HPDE6-E6E7 (cell line): ENCODE data around the gene PPBP.

ENCODE experiments used
- DNase-seq: peaks from one replicate; pipeline ENCODE4 v3.0.0; 2011; ENCODE audit warnings: missing footprints; ENCODE audit errors: extremely low spot score

The PPBP gene

GRCh38 chr4:73948291-73948690 is 39.7 kb downstream of the PPBP start:
- no peak for DNase-seq

DNA sequence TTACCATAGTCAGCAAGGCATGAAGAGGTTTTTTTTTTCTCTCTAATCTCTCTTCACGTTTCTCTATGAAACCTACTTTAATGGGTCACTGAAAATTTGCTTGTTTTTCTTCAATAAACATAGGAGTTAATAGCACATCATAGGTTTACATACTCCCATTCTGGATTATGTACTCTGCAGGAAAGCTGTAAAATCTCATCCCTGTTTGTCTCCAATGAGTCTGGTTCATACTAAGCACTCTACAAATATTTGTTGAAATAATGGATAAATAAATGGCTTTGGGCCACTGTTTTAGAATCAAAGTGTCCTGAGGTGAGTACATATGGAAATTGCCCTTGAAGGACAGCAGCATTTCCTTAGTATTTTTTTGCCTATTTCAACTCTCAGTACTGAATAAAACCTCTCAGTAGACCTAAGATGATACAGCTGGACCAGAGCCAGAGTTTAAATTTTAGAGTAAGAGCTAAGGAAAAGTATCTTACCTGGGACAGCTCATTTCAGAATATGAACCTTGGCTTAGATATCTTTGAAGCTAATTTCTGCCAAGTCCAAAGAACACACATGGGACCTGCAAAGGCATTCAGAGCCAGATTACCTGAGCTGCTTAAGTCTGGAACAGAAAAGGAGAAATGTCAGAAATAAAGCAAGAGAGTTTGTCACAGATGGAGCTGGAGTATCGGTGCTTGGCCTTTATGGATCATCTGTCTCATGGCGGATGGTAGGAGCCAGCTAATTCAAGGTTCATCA is 40.6 kb downstream of the PPBP start:
- no peak for DNase-seq

DNA sequence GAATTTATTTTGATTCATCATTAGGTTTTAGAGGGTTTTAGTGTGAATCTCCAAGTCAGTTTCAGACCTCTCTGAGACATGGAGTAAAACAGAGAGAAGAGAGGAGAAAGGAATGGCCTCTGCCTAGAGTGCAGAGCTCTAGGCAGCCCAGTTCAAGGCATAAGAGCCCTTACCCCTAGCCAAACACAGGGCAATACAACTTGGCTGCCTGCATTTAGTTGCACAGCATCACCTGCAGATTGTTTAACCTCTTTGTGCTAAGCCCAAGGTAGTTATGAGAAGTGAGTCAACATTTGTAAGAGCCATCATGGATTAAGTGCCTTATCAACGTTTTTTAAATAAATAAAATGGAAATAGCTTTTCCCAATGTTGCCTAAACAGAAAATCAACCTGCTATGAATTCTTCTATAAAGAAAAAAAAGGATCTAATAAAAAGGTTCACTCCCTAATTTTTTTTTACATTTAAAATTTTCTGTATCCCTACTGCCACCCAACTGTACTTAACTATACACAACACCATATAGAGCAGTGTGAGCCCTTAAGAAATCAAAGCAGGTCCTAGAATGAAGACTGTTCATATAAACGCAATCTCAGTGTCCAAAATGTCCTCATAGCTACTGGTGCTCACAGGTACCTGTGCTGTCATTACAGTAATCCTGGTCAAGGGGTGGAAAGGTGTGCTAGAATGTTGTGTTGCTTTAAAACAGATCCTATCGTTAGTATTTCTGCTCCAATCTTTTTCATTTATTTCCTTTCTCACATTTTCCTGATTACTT is 42.1 kb downstream of the PPBP start:
- DNase-seq = no peak

GRCh38 chr4:73945140-73945539 is 42.9 kb downstream of the PPBP start:
- DNase-seq = no peak

DNA sequence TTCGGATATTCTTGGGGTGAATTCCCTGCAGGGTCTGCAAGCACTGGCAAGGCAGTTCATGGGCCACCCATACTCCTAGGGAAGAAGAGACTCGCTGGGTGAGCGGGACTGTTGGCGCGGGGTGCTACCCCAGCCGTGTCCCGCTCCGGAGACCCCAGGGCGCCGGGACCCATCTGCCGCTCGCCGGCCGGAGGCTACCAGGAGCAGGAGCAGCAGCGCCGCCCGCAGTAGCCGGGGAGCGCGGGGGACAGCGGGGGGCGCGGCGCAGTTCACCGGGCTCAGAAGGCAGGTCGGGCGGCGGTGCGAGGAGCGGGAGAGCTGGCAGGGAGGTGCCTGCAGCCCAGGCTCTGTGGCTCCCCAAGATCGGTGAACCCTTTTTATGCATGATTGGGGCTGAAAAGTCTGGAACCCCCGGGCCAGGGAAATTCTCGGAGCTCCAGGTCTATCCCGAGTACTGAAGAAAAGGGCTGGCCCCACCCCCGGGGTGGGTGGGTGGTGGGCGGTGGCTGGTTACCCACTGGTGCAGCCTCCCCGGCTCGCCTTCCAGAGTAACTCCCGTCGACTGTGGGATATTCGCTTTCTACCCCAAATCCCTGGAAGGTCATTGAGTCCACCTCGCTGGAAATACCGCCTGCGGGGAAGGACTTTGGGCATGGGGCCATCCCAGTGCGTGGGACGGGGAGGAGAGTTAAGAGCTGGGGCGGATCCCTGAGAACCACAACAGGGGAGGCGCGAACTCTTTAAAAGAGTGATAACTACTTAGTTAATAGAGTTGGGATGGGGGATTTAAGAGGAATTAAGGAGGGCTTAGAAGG is 43.7 kb downstream of the PPBP start:
- DNase-seq = no peak

- no peak for DNase-seq
Observed at GRCh38 chr4:73943555-73943954, 44.4 kb downstream of the PPBP start.

- DNase-seq = no peak
Observed at GRCh38 chr4:73936969-73937368, 51.0 kb downstream of the PPBP start.
